ENCODE results near the gene CCDC85C.

The CCDC85C gene

GRCh38 chr14:99605299-99605961 is 1.4 kb upstream of the CCDC85C start:
- DNase-seq (ENCODE audit: low spot score) = peak; percentile 68

GRCh38 chr14:99604766-99605298 is 825 bp upstream of the CCDC85C start:
- no peak for DNase-seq (ENCODE audit: low spot score)

GRCh38 chr14:99604278-99604765 is 315 bp upstream of the CCDC85C start:
- peak; percentile 95 for DNase-seq (ENCODE audit: low spot score)

- no peak for DNase-seq (ENCODE audit: low spot score)
These were observed 1.1 kb downstream of the CCDC85C start for GRCh38 chr14:99602788-99603415.

- DNase-seq (ENCODE audit: low spot score) = no peak
These were observed 1.8 kb downstream of the CCDC85C start for GRCh38 chr14:99602054-99602787.

- peak; percentile 50 for DNase-seq (ENCODE audit: low spot score)
These were observed 2.6 kb downstream of the CCDC85C start for GRCh38 chr14:99601361-99601831.

GRCh38 chr14:99600232-99600888 is 3.6 kb downstream of the CCDC85C start:
- no peak for DNase-seq (ENCODE audit: low spot score)

GRCh38 chr14:99599393-99599792 is 4.6 kb downstream of the CCDC85C start:
- no peak for DNase-seq (ENCODE audit: low spot score)

GRCh38 chr14:99598774-99599173 is 5.2 kb downstream of the CCDC85C start:
- DNase-seq (ENCODE audit: low spot score) = no peak

- no peak for DNase-seq (ENCODE audit: low spot score)
These were observed 6.0 kb downstream of the CCDC85C start for GRCh38 chr14:99597911-99598600.

GRCh38 chr14:99596772-99597171 is 7.2 kb downstream of the CCDC85C start:
- no peak for DNase-seq (ENCODE audit: low spot score)

- no peak for DNase-seq (ENCODE audit: low spot score)
These were observed 7.9 kb downstream of the CCDC85C start for GRCh38 chr14:99596071-99596627.

- no peak for DNase-seq (ENCODE audit: low spot score)
These were observed 8.5 kb downstream of the CCDC85C start for GRCh38 chr14:99595524-99595923.

GRCh38 chr14:99595034-99595433 is 9.0 kb downstream of the CCDC85C start:
- no peak for DNase-seq (ENCODE audit: low spot score)

GRCh38 chr14:99593971-99594841 is 9.8 kb downstream of the CCDC85C start:
- DNase-seq (ENCODE audit: low spot score) = no peak

GRCh38 chr14:99592933-99593753 is 10.9 kb downstream of the CCDC85C start:
- peak; percentile 63 for DNase-seq (ENCODE audit: low spot score)

GRCh38 chr14:99592394-99592793 is 11.6 kb downstream of the CCDC85C start:
- no peak for DNase-seq (ENCODE audit: low spot score)

- no peak for DNase-seq (ENCODE audit: low spot score)
These were observed 13.1 kb downstream of the CCDC85C start for GRCh38 chr14:99590746-99591555.
